Tibial nerve (tissue), 4 donors: Measurements from ENCODE around the gene HIPK2.

ENCODE experiments used
- EP300 ChIP-seq, 2 donors: sonication (generic); formaldehyde crosslinking; IDR thresholded peaks; one replicate each; pipeline ENCODE4 v1.6.1; 2017; ENCODE audit warnings: antibody characterized with exemption in 2 of 2, mild to moderate bottlenecking in 1 of 2
- POLR2A ChIP-seq, 2 donors: fragments of 450-650 bp; IDR thresholded peaks; one replicate each; pipeline ENCODE4 v1.6.1; 2017; ENCODE audit warnings: antibody characterized with exemption in 2 of 2, mild to moderate bottlenecking in 2 of 2, moderate library complexity in 2 of 2
- TF ChIP-seq, protein P1 (sequence below), 5 experiments: fragments of 200-600 bp in 3 of 5; fragments of 450-650 bp in 2 of 5; sonication (generic) in 3 of 5; IDR thresholded peaks; one replicate each; pipeline ENCODE4 v1.5.1; 2016 to 2019; ENCODE audit warnings: antibody characterized with exemption in 5 of 5, mild to moderate bottlenecking in 3 of 5, moderate library complexity in 2 of 5

DNA sequence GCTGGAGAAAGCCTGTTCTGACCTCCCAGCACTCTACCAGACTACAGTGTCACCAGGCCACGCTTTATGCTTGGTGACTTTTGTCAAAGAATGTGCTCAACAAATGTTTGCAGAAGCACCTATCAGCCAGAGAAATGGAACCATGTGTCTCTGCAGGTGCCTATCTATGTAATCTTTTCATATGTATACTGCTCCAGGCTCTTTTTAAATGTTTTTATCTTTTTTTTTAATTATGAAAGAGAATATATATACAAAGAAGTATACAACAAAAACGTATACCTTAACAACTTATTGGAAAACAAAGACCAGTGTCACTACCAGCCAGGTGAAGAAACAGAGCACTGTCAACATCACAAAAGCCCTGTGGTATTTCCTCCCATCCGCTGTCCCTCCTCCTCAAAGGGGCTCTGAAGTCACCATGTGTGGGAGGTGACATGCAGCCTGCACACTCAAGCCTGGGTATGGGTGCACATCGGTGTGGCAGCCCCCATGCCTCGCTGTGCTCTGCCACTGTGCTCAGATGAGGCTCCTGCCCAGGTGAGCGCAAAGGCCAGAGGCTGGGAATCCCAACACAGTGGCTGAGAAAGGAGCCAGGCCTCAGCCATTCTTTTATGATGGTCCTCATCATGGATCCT, 133.7 kb downstream of the HIPK2 start:
- TF ChIP-seq, protein P1, sequence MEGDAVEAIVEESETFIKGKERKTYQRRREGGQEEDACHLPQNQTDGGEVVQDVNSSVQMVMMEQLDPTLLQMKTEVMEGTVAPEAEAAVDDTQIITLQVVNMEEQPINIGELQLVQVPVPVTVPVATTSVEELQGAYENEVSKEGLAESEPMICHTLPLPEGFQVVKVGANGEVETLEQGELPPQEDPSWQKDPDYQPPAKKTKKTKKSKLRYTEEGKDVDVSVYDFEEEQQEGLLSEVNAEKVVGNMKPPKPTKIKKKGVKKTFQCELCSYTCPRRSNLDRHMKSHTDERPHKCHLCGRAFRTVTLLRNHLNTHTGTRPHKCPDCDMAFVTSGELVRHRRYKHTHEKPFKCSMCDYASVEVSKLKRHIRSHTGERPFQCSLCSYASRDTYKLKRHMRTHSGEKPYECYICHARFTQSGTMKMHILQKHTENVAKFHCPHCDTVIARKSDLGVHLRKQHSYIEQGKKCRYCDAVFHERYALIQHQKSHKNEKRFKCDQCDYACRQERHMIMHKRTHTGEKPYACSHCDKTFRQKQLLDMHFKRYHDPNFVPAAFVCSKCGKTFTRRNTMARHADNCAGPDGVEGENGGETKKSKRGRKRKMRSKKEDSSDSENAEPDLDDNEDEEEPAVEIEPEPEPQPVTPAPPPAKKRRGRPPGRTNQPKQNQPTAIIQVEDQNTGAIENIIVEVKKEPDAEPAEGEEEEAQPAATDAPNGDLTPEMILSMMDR (IDR thresholded peaks at IDR 0.05), result no peak
- no peak for TF ChIP-seq POLR2A (IDR thresholded peaks at IDR 0.05)
- TF ChIP-seq EP300 (IDR thresholded peaks at IDR 0.05), result no peak
